HCT116 (cell line): Measurements from ENCODE around the gene VIPR2.

ENCODE experiments used
- CTCF ChIP-seq, 3 experiments: fragments of 200-600 bp in 1 of 3; sonication (generic) in 1 of 3; IDR thresholded peaks in 2 of 3; conservative IDR thresholded peaks in 1 of 3; 2 replicates each; pipeline ENCODE4 v1.5.1; 2012 to 2017; ENCODE audit warnings: low read depth in 2 of 3, low read length in 2 of 3, antibody characterized with exemption in 1 of 3, borderline replicate concordance in 1 of 3, control low read depth in 1 of 3, mild to moderate bottlenecking in 1 of 3, mixed read lengths in 1 of 3, mixed run types in 1 of 3, moderate library complexity in 1 of 3; ENCODE audit not compliant: insufficient read depth in 1 of 3
- EZH2 ChIP-seq: fragments of 200-600 bp; sonication (generic); IDR thresholded peaks from 2 replicates; pipeline ENCODE4 v1.6.1; 2017; ENCODE audit warnings: antibody characterized with exemption, mixed run types
- POLR2A ChIP-seq: IDR thresholded peaks from 2 replicates; pipeline ENCODE4 v1.7.0; 2011; ENCODE audit warnings: borderline replicate concordance; ENCODE audit not compliant: insufficient read depth, insufficient read length; ENCODE audit errors: extremely low read depth
- POLR2AphosphoS5 ChIP-seq: IDR thresholded peaks from 2 replicates; pipeline ENCODE4 v1.6.1; 2011; ENCODE audit warnings: mild to moderate bottlenecking, low read depth, low read length, moderate library complexity
- RAD21 ChIP-seq: IDR thresholded peaks from 2 replicates; pipeline ENCODE4 v1.6.1; 2012; ENCODE audit warnings: low read depth, mild to moderate bottlenecking
- REST ChIP-seq: IDR thresholded peaks from 2 replicates; pipeline ENCODE4 v1.6.1; 2012; ENCODE audit warnings: low read depth
- SRF ChIP-seq: IDR thresholded peaks from 2 replicates; pipeline ENCODE4 v1.6.1; 2012; ENCODE audit warnings: low read depth

GRCh38 chr7:159040912-159041711 is 103.6 kb downstream of the VIPR2 start:
- TF ChIP-seq REST: no peak
- no peak for TF ChIP-seq POLR2AphosphoS5
- no peak for TF ChIP-seq EZH2
- TF ChIP-seq SRF: no peak
- TF ChIP-seq RAD21: no peak
- no peak for TF ChIP-seq CTCF (IDR thresholded peaks at IDR 0.05 in 2 of 3, conservative IDR thresholded peaks at IDR 0.05 in 1 of 3; ENCODE audit: borderline replicate concordance in 1 of 3, insufficient read depth in 1 of 3, low read depth in 2 of 3, low read length in 2 of 3)
- no peak for TF ChIP-seq POLR2A
